ENCODE data around the gene PTGER2. TPM values are rescaled to one million over a fixed set of nuclear protein-coding genes. Genes with fewer than 3 reads are reported as not detected.

The PTGER2 gene
- 26.3 and 34.5 TPM in 2 replicates for total RNA-seq

GRCh38 chr14:52313903-52314594 is at the start of gene PTGER2:
Gene PTGER2 (plus strand): TSS chr14:52314312. CDS start chr14:52314549, 237 bp downstream.

GRCh38 chr14:52267501-52268278 is 46.4 kb upstream of the PTGER2 start, which contains the start of gene PTGDR:
Gene PTGDR (plus strand): TSS chr14:52267698. CDS start chr14:52267815, 117 bp downstream.

Other genes starting within 250 kb of the PTGER2 start
- 186 and 315 TPM in 2 replicates for gene NID2, start 245.3 kb upstream of the PTGER2 start, total RNA-seq
- gene PTGDR, start 46.6 kb upstream of the PTGER2 start, total RNA-seq: not detected in 2 replicates
- gene TXNDC16, start 238.2 kb downstream of the PTGER2 start, total RNA-seq: 2.0 and 4.9 TPM in 2 replicates
- 0.17 and 0.58 TPM in 2 replicates for gene GPR137C, start 238.5 kb downstream of the PTGER2 start, total RNA-seq

Data from smooth muscle cell of trachea (primary cell).